ENCODE data around the gene RAET1E.
"Not testable (repeated sequence)": the region's sequence is repeated elsewhere in the genome, so short reads cannot be mapped to it uniquely, and the experiment has no call there.

Gene RAET1E

GRCh38 chr6:149935668-149936067 lies 37.8 kb upstream of the RAET1E start:
- no peak for ATAC-seq (replicated peaks)
- Mint-ChIP-seq H3K4me3 (no peak overlapping the region), H3K9me3 (no peaks in the 10 kb centered on the region), H3K4me1 (peaks cover 24 to 38% of the 10 kb centered on the region in 2 donors), H3K36me3 (no peaks in the 10 kb centered on the region), H3K27me3 (peaks cover 73 to 96% of the 10 kb centered on the region in 2 donors), H3K27ac (no peak overlapping the region)
- no peak for DNase-seq

- Mint-ChIP-seq H3K36me3 (no peaks in the 10 kb centered on the region), H3K9me3 (no peaks in the 10 kb centered on the region), H3K27me3 (peaks cover 73 to 96% of the 10 kb centered on the region in 2 donors), H3K4me1 (peaks cover 21 to 33% of the 10 kb centered on the region in 2 donors), H3K27ac (no peak overlapping the region), H3K4me3 (no peak overlapping the region)
- ATAC-seq (replicated peaks): no peak
- no peak for DNase-seq
These were observed 37.3 kb upstream of the RAET1E start for GRCh38 chr6:149935246-149935645.

- Mint-ChIP-seq H3K9me3 (no peaks in the 10 kb centered on the region), H3K4me3 (no peak overlapping the region), H3K27ac (no peak overlapping the region), H3K27me3 (peaks cover 73 to 96% of the 10 kb centered on the region in 2 donors), H3K36me3 (no peaks in the 10 kb centered on the region), H3K4me1 (peaks cover 18 to 27% of the 10 kb centered on the region in 2 donors)
- ATAC-seq (replicated peaks): peak; percentile 28 to 49
- DNase-seq: peak; percentile 60
These were observed 36.6 kb upstream of the RAET1E start for GRCh38 chr6:149934249-149935156.

GRCh38 chr6:149933461-149933860 lies 35.5 kb upstream of the RAET1E start:
- Mint-ChIP-seq H3K9me3 (no peaks in the 10 kb centered on the region), H3K27ac (no peak overlapping the region), H3K36me3 (no peaks in the 10 kb centered on the region), H3K4me3 (no peak overlapping the region), H3K4me1 (peaks cover 10 to 17% of the 10 kb centered on the region in 2 donors), H3K27me3 (peaks cover 77 to 98% of the 10 kb centered on the region in 2 donors)
- ATAC-seq (replicated peaks) (no peak), DNase-seq (no peak)

GRCh38 chr6:149933036-149933435 lies 35.1 kb upstream of the RAET1E start:
- Mint-ChIP-seq H3K9me3 (no peaks in the 10 kb centered on the region), H3K4me3 (no peak overlapping the region), H3K4me1 (peaks cover 8 to 13% of the 10 kb centered on the region in 2 donors), H3K27me3 (peaks cover 81 to 98% of the 10 kb centered on the region in 2 donors), H3K27ac (no peak overlapping the region), H3K36me3 (no peaks in the 10 kb centered on the region)
- DNase-seq (no peak), ATAC-seq (replicated peaks) (no peak)

- H3K27me3 Mint-ChIP-seq: peaks cover 81 to 96% of the 10 kb centered on the region in 2 donors
- ATAC-seq (replicated peaks) (no peak), DNase-seq (no peak)
- H3K9me3 Mint-ChIP-seq: peaks cover 0 to 2% of the 10 kb centered on the region in 2 donors
- H3K4me3 Mint-ChIP-seq: no peak overlapping the region
- H3K36me3 Mint-ChIP-seq: peaks cover 0 to 3% of the 10 kb centered on the region in 2 donors
- H3K4me1 Mint-ChIP-seq: peaks cover 6 to 7% of the 10 kb centered on the region in 2 donors
- no peak overlapping the region for H3K27ac Mint-ChIP-seq
These were observed 33.6 kb upstream of the RAET1E start for GRCh38 chr6:149931501-149931900.

- ATAC-seq (replicated peaks): no peak
These were observed 31.5 kb upstream of the RAET1E start for GRCh38 chr6:149929422-149929821.

GRCh38 chr6:149927025-149927424 lies 29.1 kb upstream of the RAET1E start:
- H3K36me3 Mint-ChIP-seq, H3K4me3 Mint-ChIP-seq: not testable (repeated sequence)

More at GRCh38 chr6:149929422-149929821, 31.5 kb upstream of the RAET1E start:
- peaks cover 12 to 18% of the 10 kb centered on the region in 2 donors for H3K4me1 Mint-ChIP-seq
- DNase-seq: no peak
- H3K27ac Mint-ChIP-seq: no peak overlapping the region
- peaks cover 0 to 3% of the 10 kb centered on the region in 2 donors for H3K36me3 Mint-ChIP-seq
- peaks cover 0 to 2% of the 10 kb centered on the region in 2 donors for H3K9me3 Mint-ChIP-seq
- no peak overlapping the region for H3K4me3 Mint-ChIP-seq
- H3K27me3 Mint-ChIP-seq: peaks cover 83 to 96% of the 10 kb centered on the region in 2 donors

GRCh38 chr6:149925974-149926777 lies 28.3 kb upstream of the RAET1E start:
- H3K4me3 Mint-ChIP-seq: peak overlapping the region; percentile 75 to 77
- H3K4me1 Mint-ChIP-seq: peaks cover 25 to 35% of the 10 kb centered on the region in 2 donors
- peaks cover 0 to 3% of the 10 kb centered on the region in 2 donors for H3K36me3 Mint-ChIP-seq
- DNase-seq (peak; percentile 60), ATAC-seq (replicated peaks) (peak; percentile 78 to 80)
- H3K27ac Mint-ChIP-seq: peak overlapping the region; percentile 77
- peaks cover 0 to 2% of the 10 kb centered on the region in 2 donors for H3K9me3 Mint-ChIP-seq
- peaks cover 92 to 97% of the 10 kb centered on the region in 2 donors for H3K27me3 Mint-ChIP-seq

More at GRCh38 chr6:149927025-149927424, 29.1 kb upstream of the RAET1E start:
- peaks cover 92 to 97% of the 10 kb centered on the region in 2 donors for H3K27me3 Mint-ChIP-seq
- H3K4me1 Mint-ChIP-seq: peaks cover 23 to 32% of the 10 kb centered on the region in 2 donors
- not testable (repeated sequence) for H3K9me3 Mint-ChIP-seq; DNase-seq; ATAC-seq (replicated peaks); H3K27ac Mint-ChIP-seq

- peaks cover 0 to 3% of the 10 kb centered on the region in 2 donors for H3K36me3 Mint-ChIP-seq
- ATAC-seq (replicated peaks) (no peak), DNase-seq (no peak)
- peaks cover 25 to 35% of the 10 kb centered on the region in 2 donors for H3K4me1 Mint-ChIP-seq
- H3K4me3 Mint-ChIP-seq: peak overlapping the region; percentile 44 to 77
- H3K27me3 Mint-ChIP-seq: peaks cover 93 to 97% of the 10 kb centered on the region in 2 donors
- H3K27ac Mint-ChIP-seq: no peak overlapping the region
- peaks cover 0 to 2% of the 10 kb centered on the region in 2 donors for H3K9me3 Mint-ChIP-seq
These were observed 27.5 kb upstream of the RAET1E start for GRCh38 chr6:149925253-149925973.

- H3K4me1 Mint-ChIP-seq: peaks cover 25 to 35% of the 10 kb centered on the region in 2 donors
- H3K27me3 Mint-ChIP-seq: peaks cover 93 to 97% of the 10 kb centered on the region in 2 donors
- no peak overlapping the region for H3K4me3 Mint-ChIP-seq
- ATAC-seq (replicated peaks) (no peak), DNase-seq (no peak)
- H3K9me3 Mint-ChIP-seq: peaks cover 0 to 2% of the 10 kb centered on the region in 2 donors
- H3K36me3 Mint-ChIP-seq: peaks cover 0 to 3% of the 10 kb centered on the region in 2 donors
- no peak overlapping the region for H3K27ac Mint-ChIP-seq
These were observed 27.0 kb upstream of the RAET1E start for GRCh38 chr6:149924933-149925252.

GRCh38 chr6:149924206-149924932 lies 26.5 kb upstream of the RAET1E start:
- peaks cover 26 to 40% of the 10 kb centered on the region in 2 donors for H3K4me1 Mint-ChIP-seq
- H3K9me3 Mint-ChIP-seq: peaks cover 0 to 2% of the 10 kb centered on the region in 2 donors
- H3K27ac Mint-ChIP-seq: no peak overlapping the region
- DNase-seq: no peak
- no peak for ATAC-seq (replicated peaks)
- peaks cover 0 to 3% of the 10 kb centered on the region in 2 donors for H3K36me3 Mint-ChIP-seq
- peak overlapping the region in 1 of 2 donors; percentile 12 for H3K4me3 Mint-ChIP-seq
- peaks cover 93 to 97% of the 10 kb centered on the region in 2 donors for H3K27me3 Mint-ChIP-seq

- Mint-ChIP-seq H3K9me3 (peaks cover 0 to 2% of the 10 kb centered on the region in 2 donors), H3K4me1 (peaks cover 29 to 49% of the 10 kb centered on the region in 2 donors), H3K4me3 (peak overlapping the region; percentile 81 to 83), H3K27ac (no peak overlapping the region), H3K36me3 (peaks cover 0 to 3% of the 10 kb centered on the region in 2 donors), H3K27me3 (peaks cover 93 to 97% of the 10 kb centered on the region in 2 donors)
- DNase-seq (no peak), ATAC-seq (replicated peaks) (no peak)
These were observed 25.5 kb upstream of the RAET1E start for GRCh38 chr6:149923327-149923986.
